Brain microvascular endothelial cell (primary cell): ENCODE results near the gene PVALB.

ENCODE experiments used
- DNase-seq: peaks from one replicate; pipeline ENCODE4 v3.0.0-alpha.2; 2020
- H3K27ac ChIP-seq: fragments of 250-450 bp; sonication (Bioruptor Pico); 2 replicates; pipeline ENCODE4 v1.5.1; 2020; ENCODE audit warnings: mild to moderate bottlenecking, moderate library complexity
- H3K27me3 ChIP-seq: fragments of 250-450 bp; sonication (Bioruptor Pico); replicated peaks from 2 replicates; pipeline ENCODE4 v1.5.1; 2020; ENCODE audit warnings: mild to moderate bottlenecking
- H3K36me3 ChIP-seq: fragments of 250-450 bp; sonication (Bioruptor Pico); replicated peaks from 2 replicates; pipeline ENCODE4 v1.5.1; 2020; ENCODE audit warnings: mild to moderate bottlenecking
- H3K4me3 ChIP-seq: 2 replicates; pipeline ENCODE4 v1.5.1; 2011; ENCODE audit warnings: low read depth, mild to moderate bottlenecking, control low read depth, low read length, moderate library complexity
- CTCF ChIP-seq: IDR thresholded peaks from 2 replicates; pipeline ENCODE4 v1.5.1; 2011; ENCODE audit warnings: low read depth, mild to moderate bottlenecking, moderate library complexity, low read length, control low read depth, inconsistent platforms; ENCODE audit errors: missing control alignments
- in situ Hi-C: cut with HindIII; loops from 2 replicates; pipeline ENCODE4 v1.10.0; 2017; ENCODE audit warnings: low sequenced_read_pairs, low pct_ligation_motif_present

Gene PVALB

GRCh38 chr22:36770513-36771231, 46.2 kb downstream of the PVALB start:
- Histone ChIP-seq H3K36me3 (peaks cover 2% of the 10 kb centered on the region), H3K27ac (no peak overlapping the region), H3K27me3 (no peaks in the 10 kb centered on the region), H3K4me3 (no peak overlapping the region)
- no peak for TF ChIP-seq CTCF
- DNase-seq, result no peak
- in situ Hi-C loops, result no loop called here

GRCh38 chr22:36769541-36770512, 47.0 kb downstream of the PVALB start:
- Histone ChIP-seq H3K27ac (no peak overlapping the region), H3K36me3 (peaks cover 2% of the 10 kb centered on the region), H3K4me3 (no peak overlapping the region), H3K27me3 (no peaks in the 10 kb centered on the region)
- DNase-seq, result no peak
- TF ChIP-seq CTCF, result no peak
- in situ Hi-C loops, result no loop called here

GRCh38 chr22:36768616-36769015, 48.2 kb downstream of the PVALB start:
- H3K36me3 ChIP-seq, result peaks cover 2% of the 10 kb centered on the region
- TF ChIP-seq CTCF, result no peak
- in situ Hi-C loops, result no loop called here
- H3K27me3 ChIP-seq, result no peaks in the 10 kb centered on the region
- no peak for DNase-seq
- no peak overlapping the region for H3K27ac ChIP-seq
- no peak overlapping the region for H3K4me3 ChIP-seq

- Histone ChIP-seq H3K36me3 (peaks cover 2% of the 10 kb centered on the region), H3K4me3 (no peak overlapping the region), H3K27ac (no peak overlapping the region), H3K27me3 (no peaks in the 10 kb centered on the region)
- in situ Hi-C loops, result no loop called here
- TF ChIP-seq CTCF, result no peak
- DNase-seq, result no peak
Observed at GRCh38 chr22:36768141-36768540, 48.7 kb downstream of the PVALB start.

GRCh38 chr22:36767035-36767775, 49.6 kb downstream of the PVALB start:
- H3K27me3 ChIP-seq, result no peaks in the 10 kb centered on the region
- H3K36me3 ChIP-seq, result peaks cover 2% of the 10 kb centered on the region
- no peak for TF ChIP-seq CTCF
- no peak overlapping the region for H3K4me3 ChIP-seq
- in situ Hi-C loops, result no loop called here
- DNase-seq, result no peak
- H3K27ac ChIP-seq, result no peak overlapping the region
